K562 (cell line): Measurements from ENCODE around the gene HPCA. TPM values are rescaled to one million over a fixed set of nuclear protein-coding genes. Genes with fewer than 3 reads are reported as not detected.

Source experiments
- ATAC-seq: fragments of 200-7000 bp; cut with Tn5 transposase; 3 replicates; pipeline ENCODE4 v1.9.1; 2020; ENCODE audit warnings: moderate library complexity
- BruUV-seq: library from RNA; stranded (reverse); fragments of 400-500 nt; replicated peaks from 2 replicates; lab custom pipeline; 2021; lab: Mats Ljungman, UMichigan
- CTCF ChIA-PET: fragments of 300-600 bp; formaldehyde crosslinking; extraction: SDS; loops from one replicate; lab custom pipeline; 2021; ENCODE audit warnings: low intra/inter-chr PET ratio; lab: Yijun Ruan, JAX
- POLR2A ChIA-PET: fragments of 300-600, 350-650 bp; sonication (Branson Sonifier 250); formaldehyde crosslinking; extraction: SDS; loops from one replicate; lab custom pipeline; 2021; ENCODE audit warnings: antibody characterized with exemption, inconsistent platforms; lab: Yijun Ruan, JAX
- DNase-seq, 4 experiments: peaks; one replicate each; pipeline versions ENCODE4 v3.0.0 to v3.0.0-alpha.2; 2011 to 2018; ENCODE audit warnings: low spot score in 3 of 4, mixed read lengths in 3 of 4; ENCODE audit errors: extremely low read depth in 1 of 4
- FAIRE-seq: peaks from 2 replicates; lab custom pipeline; 2011; peaks lifted over from hg19 to GRCh38; lab: Jason Lieb, UNC
- H2AFZ ChIP-seq: 2 replicates; pipeline ENCODE4 v1.6.0; 2011; ENCODE audit warnings: low read depth, low read length, control low read depth, inconsistent platforms
- H3K27ac ChIP-seq: fragments of 200-600 bp; 3 replicates; pipeline ENCODE4 v1.8.0; 2011; ENCODE audit warnings: low read depth, mild to moderate bottlenecking, control low read depth, inconsistent platforms, low read length, moderate library complexity, mixed read lengths; ENCODE audit errors: extremely low read depth
- H3K27me3 ChIP-seq, 2 experiments: fragments of 300-600 bp in 1 of 2; 2 replicates in 1 of 2; 3 replicates in 1 of 2; pipeline versions ENCODE4 v1.6.0 to v1.8.0; 2011; ENCODE audit warnings: inconsistent platforms in 2 of 2, low read length in 2 of 2, mild to moderate bottlenecking in 1 of 2, mixed read lengths in 1 of 2, moderate library complexity in 1 of 2; ENCODE audit not compliant: control insufficient read depth in 2 of 2, insufficient read depth in 2 of 2
- H3K36me3 ChIP-seq: fragments of 300-600 bp; 3 replicates; pipeline ENCODE4 v1.8.0; 2011; ENCODE audit warnings: mild to moderate bottlenecking, low read length, inconsistent platforms; ENCODE audit not compliant: control insufficient read depth, insufficient read depth
- H3K4me1 ChIP-seq, 2 experiments: fragments of 200-600 bp in 1 of 2; replicated peaks in 1 of 2; 2 replicates in 1 of 2; 3 replicates in 1 of 2; pipeline versions ENCODE4 v1.5.1 to v1.8.0; 2011; ENCODE audit warnings: inconsistent platforms in 2 of 2, low read length in 2 of 2, mild to moderate bottlenecking in 1 of 2, mixed read lengths in 1 of 2, moderate library complexity in 1 of 2; ENCODE audit not compliant: control insufficient read depth in 2 of 2, insufficient read depth in 2 of 2
- H3K4me2 ChIP-seq: 2 replicates; pipeline ENCODE4 v1.6.1; 2011; ENCODE audit warnings: low read length, control low read depth, inconsistent platforms, mixed read lengths; ENCODE audit not compliant: insufficient read depth
- H3K4me3 ChIP-seq: fragments of 200-600 bp; sonication (generic), shearing (Covaris generic); 2 replicates; pipeline ENCODE4 v1.5.1; 2016; ENCODE audit warnings: control low read depth, inconsistent platforms
- H3K79me2 ChIP-seq: fragments of 200-600 bp; 3 replicates; pipeline ENCODE4 v1.8.0; 2011; ENCODE audit warnings: low read length, inconsistent platforms; ENCODE audit not compliant: control insufficient read depth, insufficient read depth
- H3K9ac ChIP-seq, 2 experiments: 2 replicates each; pipeline versions ENCODE4 v1.6.0 to v1.6.1; 2011; ENCODE audit warnings: low read depth in 2 of 2, low read length in 2 of 2, control low read depth in 1 of 2, inconsistent platforms in 1 of 2, mild to moderate bottlenecking in 1 of 2, mixed read lengths in 1 of 2; ENCODE audit not compliant: insufficient read depth in 1 of 2
- H3K9me1 ChIP-seq: one replicate; pipeline ENCODE4 v1.6.0; 2011; ENCODE audit warnings: inconsistent platforms, mild to moderate bottlenecking, low read length, moderate library complexity; ENCODE audit not compliant: control insufficient read depth, insufficient read depth
- H3K9me3 ChIP-seq: replicated peaks from 2 replicates; pipeline ENCODE4 v1.5.1; 2011; ENCODE audit warnings: low read depth, low read length, inconsistent platforms; ENCODE audit not compliant: control insufficient read depth, insufficient read depth
- H4K20me1 ChIP-seq: replicated peaks from 2 replicates; pipeline ENCODE4 v1.6.1; 2011; ENCODE audit warnings: low read length, inconsistent platforms, mixed read lengths; ENCODE audit not compliant: control insufficient read depth, insufficient read depth
- BRD9 ChIP-seq: fragments of 450-650 bp; IDR thresholded peaks from 2 replicates; pipeline ENCODE4 v1.6.1; 2018; ENCODE audit warnings: low read depth; ENCODE audit not compliant: partially characterized antibody
- NR3C1 ChIP-seq: sonication (generic); formaldehyde crosslinking; IDR thresholded peaks from 2 replicates; pipeline ENCODE4 v1.8.1; 2022; ENCODE audit warnings: missing genetic modification reagents
- SMARCA5 ChIP-seq: fragments of 450-650 bp; IDR thresholded peaks from 2 replicates; pipeline ENCODE4 v1.6.1; 2016
- WGBS: fragments of 100-300 bp; shearing (Covaris generic); methylation state at CpG from one replicate; pipeline ENCODE4 v1.1.6; 2016; ENCODE audit warnings: low coverage, mixed read lengths; ENCODE audit not compliant: insufficient coverage; ENCODE audit errors: missing lambda C conversion rate; 5-methylcytosine and 5-hydroxymethylcytosine counted together
- in situ Hi-C: fragments of 300-500 bp; cut with MboI; formaldehyde crosslinking; loops from 4 replicates; pipeline ENCODE4 v1.15.0; 2018; ENCODE audit warnings: inconsistent platforms, mixed read lengths
- intact Hi-C: fragments of 100-400 bp; cut with micrococcal nuclease; formaldehyde crosslinking; loops from 2 replicates; pipeline ENCODE4 v1.14.2; 2022
- polyA plus RNA-seq, 8 experiments: library from polyadenylated mRNA; depleted of rRNA in 4 of 8; stranded (reverse) in 5 of 8; unstranded in 3 of 8; fragments of >200 nt; fragmentation: Nextera tagmentation in 2 of 8; fragmentation: Illumina TruSeq in 1 of 8; extraction: Ambion mirVana in 2 of 8; extraction: Trizol in 1 of 8; gene quantifications; 2 replicates each; pipeline versions ENCODE4 v1.2.1 to v1.2.3, GENCODE V29; 2011 to 2014; ENCODE audit warnings: inconsistent platforms in 1 of 8, missing spikeins in 1 of 8
- total RNA-seq, 7 experiments: library from RNA; depleted of rRNA in 6 of 7; stranded (reverse); fragments of >200 nt in 6 of 7; fragmentation: Illumina TruSeq in 2 of 7; extraction: Trizol in 2 of 7; gene quantifications; 2 replicates each; pipeline versions ENCODE4 v1.2.1 to v1.2.3, GENCODE V29; 2011 to 2021; ENCODE audit warnings: low replicate concordance in 1 of 7
- TF ChIP-seq, protein P1 (sequence below): sonication (generic); IDR thresholded peaks from 2 replicates; pipeline ENCODE4 v1.6.1; 2016
- TF ChIP-seq, protein P2 (sequence below): sonication (generic); formaldehyde crosslinking; IDR thresholded peaks from 2 replicates; pipeline ENCODE4 v1.8.0; 2023; ENCODE audit warnings: mild to moderate bottlenecking, missing genetic modification reagents

HPCA gene
- total and polyA plus RNA-seq, 9 of the 15 experiments (the other 6 are each of a cell fraction or from before 2014, with no cell fraction given) = not detected

DNA sequence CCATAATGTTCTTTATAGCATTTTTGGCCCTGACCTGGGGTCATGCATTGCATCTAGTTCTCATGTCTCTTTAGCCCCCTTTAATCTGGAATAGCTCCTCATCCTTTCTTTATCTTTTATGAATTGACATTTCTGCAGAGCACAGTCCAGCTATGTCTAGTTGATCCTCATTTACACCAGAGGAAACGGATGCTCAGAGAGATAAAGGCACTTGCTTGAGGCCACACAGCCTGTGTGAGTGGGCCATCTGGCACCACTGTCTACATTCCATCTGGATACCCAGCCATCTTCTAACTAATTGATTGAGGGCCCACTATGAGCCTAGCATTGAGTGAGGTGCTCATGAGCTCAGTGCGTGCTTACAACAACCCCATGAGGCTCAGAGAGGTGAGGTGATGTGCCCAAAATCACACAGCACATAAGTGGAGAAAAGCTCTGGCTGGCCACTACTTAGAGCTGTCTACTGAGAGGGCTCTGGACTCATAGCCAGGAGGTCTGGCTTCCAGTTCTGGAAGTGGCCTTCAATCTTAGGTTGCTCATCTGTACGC, 3.5 kb downstream of the HPCA start:
- ChIA-PET POLR2A (interaction anchor here (0.7 to 1.0 kb wide), 3 partner anchors 96 to 191 kb away, joined by 3 read pairs; no protein-coding TSS in a partner anchor), CTCF (no interaction called here)
- Histone ChIP-seq H3K4me1 (peaks cover 5 to 34% of the 10 kb centered on the region in 2 experiments; a peak in 4 of 5 replicates), H3K4me3 (no peak overlapping the region), H4K20me1 (peaks cover 32% of the 10 kb centered on the region; the same call in 1 of the 2 replicates), H3K9me1 (no peaks in the 10 kb centered on the region), H3K79me2 (no peaks in the 10 kb centered on the region), H3K4me2 (no peak overlapping the region), H3K27me3 (peaks cover 5 to 50% of the 10 kb centered on the region in 2 experiments; a peak in 3 of 5 replicates), H3K9ac (no peak overlapping the region), H3K9me3 (no peaks in the 10 kb centered on the region), H3K36me3 (no peaks in the 10 kb centered on the region), H2AFZ (no peak overlapping the region), H3K27ac (no peak overlapping the region)
- DNase-seq = no peak
- no peak for ATAC-seq
- in situ Hi-C loops = loop anchor here (25.0 kb wide), 1 partner anchor 722 kb away; no protein-coding TSS in a partner anchor
- intact Hi-C loops = no loop called here
- 0% methylated on average over 3 of the region's 3 CpGs for WGBS
- FAIRE-seq = no peak
- BruUV-seq = no TSS peak
- TF ChIP-seq, protein P1, sequence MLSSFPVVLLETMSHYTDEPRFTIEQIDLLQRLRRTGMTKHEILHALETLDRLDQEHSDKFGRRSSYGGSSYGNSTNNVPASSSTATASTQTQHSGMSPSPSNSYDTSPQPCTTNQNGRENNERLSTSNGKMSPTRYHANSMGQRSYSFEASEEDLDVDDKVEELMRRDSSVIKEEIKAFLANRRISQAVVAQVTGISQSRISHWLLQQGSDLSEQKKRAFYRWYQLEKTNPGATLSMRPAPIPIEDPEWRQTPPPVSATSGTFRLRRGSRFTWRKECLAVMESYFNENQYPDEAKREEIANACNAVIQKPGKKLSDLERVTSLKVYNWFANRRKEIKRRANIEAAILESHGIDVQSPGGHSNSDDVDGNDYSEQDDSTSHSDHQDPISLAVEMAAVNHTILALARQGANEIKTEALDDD = no peak
- TF ChIP-seq, protein P2, sequence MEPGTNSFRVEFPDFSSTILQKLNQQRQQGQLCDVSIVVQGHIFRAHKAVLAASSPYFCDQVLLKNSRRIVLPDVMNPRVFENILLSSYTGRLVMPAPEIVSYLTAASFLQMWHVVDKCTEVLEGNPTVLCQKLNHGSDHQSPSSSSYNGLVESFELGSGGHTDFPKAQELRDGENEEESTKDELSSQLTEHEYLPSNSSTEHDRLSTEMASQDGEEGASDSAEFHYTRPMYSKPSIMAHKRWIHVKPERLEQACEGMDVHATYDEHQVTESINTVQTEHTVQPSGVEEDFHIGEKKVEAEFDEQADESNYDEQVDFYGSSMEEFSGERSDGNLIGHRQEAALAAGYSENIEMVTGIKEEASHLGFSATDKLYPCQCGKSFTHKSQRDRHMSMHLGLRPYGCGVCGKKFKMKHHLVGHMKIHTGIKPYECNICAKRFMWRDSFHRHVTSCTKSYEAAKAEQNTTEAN (CRISPR knock-in tag) = no peak
- TF ChIP-seq NR3C1 (CRISPR knock-in tag) = no peak
- peak; percentile 99 for TF ChIP-seq BRD9
- TF ChIP-seq SMARCA5 = peak; percentile 59; the same call in 1 of the 2 replicates
